HG03442 (cell line): ENCODE measurements around the gene HCFC2.
"Not testable (repeated sequence)": the region's sequence is repeated elsewhere in the genome, so short reads cannot be mapped to it uniquely, and the experiment has no call there.

Source experiments
- ATAC-seq: cut with Tn5 transposase; IDR thresholded peaks from one replicate; pipeline ENCODE4 v1.9.1; 2021; ENCODE audit warnings: mild to moderate bottlenecking, moderate library complexity; ENCODE audit not compliant: unreplicated experiment

HCFC2 gene

GRCh38 chr12:104064031-104064841 is at the start of gene HCFC2:
TSS of gene HCFC2 (plus strand) at chr12:104064531. CDS start at chr12:104064561, 30 bp downstream.
- ATAC-seq = peak; percentile 86

GRCh38 chr12:104021862-104022261 is 42.5 kb upstream of the HCFC2 start:
- not testable (repeated sequence) for ATAC-seq

DNA sequence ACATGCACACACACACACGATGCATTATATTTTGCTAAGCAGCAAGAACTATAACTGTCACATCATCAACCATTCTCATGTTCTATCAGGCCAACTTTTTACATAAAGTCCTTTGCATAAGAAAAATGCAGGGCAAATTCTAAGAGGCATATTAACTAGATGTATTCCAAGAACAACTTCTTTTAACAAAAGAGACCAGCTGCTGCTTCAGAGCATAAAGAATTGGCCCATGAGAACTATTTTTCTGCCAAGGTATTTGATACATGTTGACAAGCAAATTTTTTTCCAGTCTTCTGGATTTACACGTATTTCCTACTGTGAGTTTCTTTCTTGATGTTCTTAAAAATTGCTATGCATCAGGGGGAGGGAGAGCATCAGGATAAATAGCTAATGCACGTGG is 41.5 kb upstream of the HCFC2 start:
- no peak for ATAC-seq

DNA sequence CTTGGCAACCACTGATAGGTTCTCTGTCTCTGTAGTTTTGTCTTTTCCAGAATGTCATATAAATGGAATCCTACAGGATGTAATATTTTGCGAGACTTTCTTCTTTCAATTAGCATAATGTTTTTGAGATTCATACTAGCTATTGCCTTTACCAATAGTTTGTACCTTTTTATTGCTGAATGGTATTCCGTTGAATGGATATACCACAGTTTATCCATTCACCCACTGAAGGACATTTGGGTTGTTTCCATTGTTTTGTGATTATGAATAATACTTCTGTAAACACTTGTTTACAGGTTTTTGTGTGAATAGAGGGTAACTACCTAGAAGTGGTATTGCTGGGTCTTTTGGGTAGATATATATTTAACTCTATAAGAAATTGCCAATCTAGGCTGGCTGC is 40.6 kb upstream of the HCFC2 start:
- ATAC-seq = no peak

- ATAC-seq = no peak
Observed at GRCh38 chr12:104024348-104024747, 40.0 kb upstream of the HCFC2 start.

- no peak for ATAC-seq
Observed at GRCh38 chr12:104025771-104026170, 38.6 kb upstream of the HCFC2 start.

DNA sequence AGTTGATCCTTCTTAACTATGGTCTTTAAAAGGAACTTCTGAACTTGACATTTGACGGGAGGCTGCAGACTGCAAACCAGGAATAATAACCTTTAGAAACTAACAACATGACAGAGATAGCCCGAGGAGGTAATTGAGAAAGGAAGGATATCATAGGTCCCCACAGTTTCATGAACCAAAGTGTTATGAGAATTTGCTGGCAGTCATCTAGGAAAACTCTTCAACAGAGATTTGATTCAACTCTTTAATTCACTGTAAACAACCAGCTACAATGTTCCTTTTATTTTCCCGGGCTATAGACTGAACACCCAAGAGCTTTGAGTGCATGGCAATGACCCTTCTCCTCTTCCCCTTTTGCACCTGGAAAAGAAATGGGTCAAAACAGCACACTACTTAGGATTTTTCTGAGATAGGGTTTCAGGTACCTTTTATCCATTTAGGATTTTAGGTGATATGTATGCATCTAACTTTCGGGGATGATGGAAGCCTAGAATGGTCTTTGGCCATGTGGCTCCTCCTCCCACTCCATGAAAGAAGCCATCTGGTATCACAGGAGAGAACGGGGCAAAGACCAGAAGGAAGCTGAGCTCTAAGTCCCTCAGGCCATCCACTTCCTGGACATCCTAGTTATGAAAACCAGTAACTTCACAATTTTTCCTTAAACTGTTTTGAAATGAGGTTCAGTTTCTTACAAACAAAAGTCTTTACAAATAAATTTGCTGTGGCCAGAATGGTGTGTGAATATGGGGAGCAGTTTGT is 37.3 kb upstream of the HCFC2 start:
- ATAC-seq = no peak

GRCh38 chr12:104030596-104030995 is 33.7 kb upstream of the HCFC2 start:
- ATAC-seq = not testable (repeated sequence)

DNA sequence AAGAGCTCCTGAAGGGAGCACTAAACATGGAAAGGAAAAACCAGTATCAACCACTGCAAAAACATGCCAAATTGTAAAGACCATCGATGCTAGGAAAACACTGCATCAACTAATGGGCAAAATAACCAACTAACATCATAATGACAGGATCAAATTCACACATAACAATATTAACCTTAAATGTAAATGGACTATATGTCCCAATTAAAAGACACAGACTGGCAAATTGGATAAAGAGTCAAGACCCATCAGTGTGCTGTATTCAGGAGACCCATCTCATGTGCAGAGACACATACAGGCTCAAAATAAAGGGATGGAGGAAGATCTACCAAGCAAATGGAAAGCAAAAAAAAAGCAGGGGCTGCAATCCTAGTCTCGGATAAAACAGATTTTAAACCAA is 28.2 kb upstream of the HCFC2 start:
- ATAC-seq = not testable (repeated sequence)

GRCh38 chr12:104039769-104040168 is 24.6 kb upstream of the HCFC2 start:
- not testable (repeated sequence) for ATAC-seq

DNA sequence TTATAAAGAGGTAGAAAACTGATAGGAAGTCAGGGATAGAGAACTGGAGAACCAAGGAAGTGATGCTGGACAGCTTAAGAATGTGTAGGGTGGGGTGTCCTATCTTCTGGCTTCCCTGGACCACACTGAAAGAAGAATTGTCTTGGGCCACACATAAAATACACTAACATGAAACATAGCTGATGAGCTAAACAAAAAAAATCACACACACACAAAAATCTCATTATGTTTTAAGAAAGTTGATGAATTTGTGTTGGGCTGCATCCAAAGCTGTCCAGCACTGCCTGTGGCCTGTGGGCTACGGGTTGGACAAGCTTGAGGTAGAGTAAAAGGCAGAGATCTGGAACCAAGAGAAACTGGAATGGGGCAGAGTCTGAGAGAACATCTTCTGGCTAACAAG is 21.8 kb upstream of the HCFC2 start:
- ATAC-seq = no peak

- no peak for ATAC-seq
Observed at GRCh38 chr12:104044158-104044557, 20.2 kb upstream of the HCFC2 start.

DNA sequence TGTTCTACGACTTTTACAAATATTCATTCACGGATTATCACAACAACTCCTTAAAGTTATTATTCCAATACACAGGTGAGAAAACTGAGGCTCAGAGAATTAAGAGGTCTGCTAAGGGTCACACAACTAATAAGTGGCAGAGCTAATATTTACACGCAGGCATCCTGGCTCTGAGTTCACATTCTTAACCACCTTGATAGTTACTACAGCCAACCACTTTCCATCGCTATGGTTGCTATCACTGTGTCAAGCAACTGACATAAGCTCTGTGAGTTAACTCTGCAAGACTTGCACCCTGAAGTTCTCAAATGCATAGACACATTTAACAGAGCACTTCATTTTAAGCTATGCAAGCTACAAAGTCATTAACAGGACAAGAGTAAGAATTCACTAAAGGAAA is 18.0 kb upstream of the HCFC2 start:
- no peak for ATAC-seq

DNA sequence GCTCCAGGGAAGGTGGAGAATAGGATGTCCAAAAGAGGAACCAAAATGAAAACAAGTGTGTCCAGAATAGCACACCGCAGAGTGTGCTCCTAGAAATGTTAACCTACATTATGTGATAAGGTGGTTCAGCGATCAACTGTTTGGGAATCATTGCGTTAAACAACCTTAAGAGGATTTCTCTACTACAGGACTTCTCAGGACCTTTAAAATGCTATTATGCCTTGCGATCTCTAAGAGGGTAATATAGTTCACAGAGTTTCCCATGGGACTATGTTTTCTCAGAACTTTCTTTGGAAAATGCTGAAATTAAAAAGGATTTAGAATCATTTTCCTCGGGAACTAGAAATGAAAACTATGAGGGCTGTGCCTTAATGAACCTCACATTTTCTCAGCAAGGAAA is 16.2 kb upstream of the HCFC2 start:
- no peak for ATAC-seq

DNA sequence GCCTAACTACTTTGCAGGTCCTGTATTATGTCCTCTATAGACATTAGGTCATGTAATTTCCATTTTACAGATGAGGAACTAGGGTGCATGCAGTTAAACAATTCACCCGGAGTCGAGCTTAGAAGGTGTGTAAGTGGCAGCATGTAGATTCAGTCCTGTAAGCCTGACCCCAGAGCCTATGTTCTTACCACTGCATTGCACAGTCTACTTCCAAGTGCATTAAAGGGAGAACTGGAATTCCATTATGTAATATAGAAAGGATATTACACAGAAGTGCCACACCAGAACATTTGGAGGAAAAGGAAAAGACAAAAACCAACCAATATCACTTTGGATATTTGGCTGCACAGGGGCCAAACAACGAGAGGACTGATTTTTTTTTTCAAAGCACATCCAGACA is 15.5 kb upstream of the HCFC2 start:
- no peak for ATAC-seq

- ATAC-seq = no peak
Observed at GRCh38 chr12:104049278-104049902, 14.9 kb upstream of the HCFC2 start.

- no peak for ATAC-seq
Observed at GRCh38 chr12:104049903-104050356, 14.4 kb upstream of the HCFC2 start, which contains the start of gene GLT8D2. TSS of gene GLT8D2 (minus strand) at chr12:104050187. CDS start at chr12:104019648, 30,539 bp downstream.

GRCh38 chr12:104050436-104050835 is 13.9 kb upstream of the HCFC2 start:
- no peak for ATAC-seq

- ATAC-seq = no peak
Observed at GRCh38 chr12:104054681-104055346, 9.5 kb upstream of the HCFC2 start.

GRCh38 chr12:104055686-104056388 is 8.5 kb upstream of the HCFC2 start:
- no peak for ATAC-seq
